ENCODE data around the gene AFAP1.
"Not testable (repeated sequence)": the region's sequence is repeated elsewhere in the genome, so short reads cannot be mapped to it uniquely, and the experiment has no call there.

AFAP1 gene

GRCh38 chr4:7933651-7934510 is 5.8 kb downstream of the AFAP1 start:
- DNase-seq (ENCODE audit: low spot score in 2 of 2) (no peak), ATAC-seq (replicated peaks; ENCODE audit: extremely low read depth, poor library complexity, severe bottlenecking) (no peak)
- H3K36me3 Mint-ChIP-seq (ENCODE audit: insufficient read depth) = peaks cover 5% of the 10 kb centered on the region
- no peak overlapping the region for H3K27ac Mint-ChIP-seq (ENCODE audit: low read depth)
- no peaks in the 10 kb centered on the region for H3K9me3 Mint-ChIP-seq
- H3K4me1 Mint-ChIP-seq = peaks cover 45% of the 10 kb centered on the region
- no peaks in the 10 kb centered on the region for H3K27me3 Mint-ChIP-seq
- no peak overlapping the region for H3K4me3 Mint-ChIP-seq

GRCh38 chr4:7932287-7932686 is 7.4 kb downstream of the AFAP1 start:
- no peaks in the 10 kb centered on the region for H3K9me3 Mint-ChIP-seq
- ATAC-seq (replicated peaks; ENCODE audit: extremely low read depth, poor library complexity, severe bottlenecking) = no peak
- H3K27me3 Mint-ChIP-seq = no peaks in the 10 kb centered on the region
- peaks cover 2% of the 10 kb centered on the region for H3K36me3 Mint-ChIP-seq (ENCODE audit: insufficient read depth)
- H3K4me1 Mint-ChIP-seq = peaks cover 32% of the 10 kb centered on the region
- no peak overlapping the region for H3K27ac Mint-ChIP-seq (ENCODE audit: low read depth)
- H3K4me3 Mint-ChIP-seq = no peak overlapping the region
- no peak for DNase-seq (ENCODE audit: low spot score in 2 of 2)

GRCh38 chr4:7929118-7929951 is 10.3 kb downstream of the AFAP1 start:
- no peaks in the 10 kb centered on the region for H3K9me3 Mint-ChIP-seq
- DNase-seq (ENCODE audit: low spot score in 2 of 2) (no peak), ATAC-seq (replicated peaks; ENCODE audit: extremely low read depth, poor library complexity, severe bottlenecking) (no peak)
- H3K27ac Mint-ChIP-seq (ENCODE audit: low read depth) = no peak overlapping the region
- no peaks in the 10 kb centered on the region for H3K27me3 Mint-ChIP-seq
- H3K36me3 Mint-ChIP-seq (ENCODE audit: insufficient read depth) = peaks cover 2% of the 10 kb centered on the region
- H3K4me3 Mint-ChIP-seq = no peak overlapping the region
- H3K4me1 Mint-ChIP-seq = peaks cover 23% of the 10 kb centered on the region

GRCh38 chr4:7928711-7929110 is 10.9 kb downstream of the AFAP1 start:
- Mint-ChIP-seq H3K27me3 (no peaks in the 10 kb centered on the region), H3K27ac (ENCODE audit: low read depth) (no peak overlapping the region), H3K9me3 (no peaks in the 10 kb centered on the region), H3K4me1 (peaks cover 16% of the 10 kb centered on the region), H3K4me3 (no peak overlapping the region), H3K36me3 (ENCODE audit: insufficient read depth) (peaks cover 2% of the 10 kb centered on the region)
- DNase-seq (ENCODE audit: low spot score in 2 of 2) = no peak
- ATAC-seq (replicated peaks; ENCODE audit: extremely low read depth, poor library complexity, severe bottlenecking) = no peak

- Mint-ChIP-seq H3K27me3 (no peaks in the 10 kb centered on the region), H3K9me3 (no peaks in the 10 kb centered on the region), H3K36me3 (ENCODE audit: insufficient read depth) (peaks cover 2% of the 10 kb centered on the region), H3K27ac (ENCODE audit: low read depth) (peak overlapping the region; percentile 37), H3K4me1 (peaks cover 13% of the 10 kb centered on the region), H3K4me3 (no peak overlapping the region)
- no peak for DNase-seq (ENCODE audit: low spot score in 2 of 2)
- no peak for ATAC-seq (replicated peaks; ENCODE audit: extremely low read depth, poor library complexity, severe bottlenecking)
These were observed 12.8 kb downstream of the AFAP1 start for GRCh38 chr4:7926822-7927221.

GRCh38 chr4:7924570-7924969 is 15.1 kb downstream of the AFAP1 start:
- ATAC-seq (replicated peaks; ENCODE audit: extremely low read depth, poor library complexity, severe bottlenecking) (no peak), DNase-seq (ENCODE audit: low spot score in 2 of 2) (no peak)
- Mint-ChIP-seq H3K4me3 (no peak overlapping the region), H3K4me1 (peaks cover 11% of the 10 kb centered on the region), H3K36me3 (ENCODE audit: insufficient read depth) (no peaks in the 10 kb centered on the region), H3K27ac (ENCODE audit: low read depth) (no peak overlapping the region), H3K27me3 (no peaks in the 10 kb centered on the region), H3K9me3 (no peaks in the 10 kb centered on the region)

- H3K4me3 Mint-ChIP-seq = no peak overlapping the region
- H3K4me1 Mint-ChIP-seq = peaks cover 7% of the 10 kb centered on the region
- H3K36me3 Mint-ChIP-seq (ENCODE audit: insufficient read depth) = no peaks in the 10 kb centered on the region
- ATAC-seq (replicated peaks; ENCODE audit: extremely low read depth, poor library complexity, severe bottlenecking) (no peak), DNase-seq (ENCODE audit: low spot score in 2 of 2) (no peak)
- H3K27me3 Mint-ChIP-seq = no peaks in the 10 kb centered on the region
- no peaks in the 10 kb centered on the region for H3K9me3 Mint-ChIP-seq
- no peak overlapping the region for H3K27ac Mint-ChIP-seq (ENCODE audit: low read depth)
These were observed 15.5 kb downstream of the AFAP1 start for GRCh38 chr4:7924163-7924562.

- H3K4me1 Mint-ChIP-seq = peaks cover 14% of the 10 kb centered on the region
- H3K9me3 Mint-ChIP-seq = no peaks in the 10 kb centered on the region
- DNase-seq (ENCODE audit: low spot score in 2 of 2) = no peak
- ATAC-seq (replicated peaks; ENCODE audit: extremely low read depth, poor library complexity, severe bottlenecking) = no peak
- H3K27ac Mint-ChIP-seq (ENCODE audit: low read depth) = no peak overlapping the region
- no peaks in the 10 kb centered on the region for H3K36me3 Mint-ChIP-seq (ENCODE audit: insufficient read depth)
- no peak overlapping the region for H3K4me3 Mint-ChIP-seq
- H3K27me3 Mint-ChIP-seq = no peaks in the 10 kb centered on the region
These were observed 17.2 kb downstream of the AFAP1 start for GRCh38 chr4:7922466-7922865.

- ATAC-seq (replicated peaks; ENCODE audit: extremely low read depth, poor library complexity, severe bottlenecking) (no peak), DNase-seq (ENCODE audit: low spot score in 2 of 2) (no peak)
- H3K27me3 Mint-ChIP-seq = no peaks in the 10 kb centered on the region
- H3K4me1 Mint-ChIP-seq = peaks cover 30% of the 10 kb centered on the region
- H3K36me3 Mint-ChIP-seq (ENCODE audit: insufficient read depth) = no peaks in the 10 kb centered on the region
- no peak overlapping the region for H3K27ac Mint-ChIP-seq (ENCODE audit: low read depth)
- H3K4me3 Mint-ChIP-seq = no peak overlapping the region
- H3K9me3 Mint-ChIP-seq = no peaks in the 10 kb centered on the region
These were observed 20.7 kb downstream of the AFAP1 start for GRCh38 chr4:7918981-7919380.

- not testable (repeated sequence) for H3K4me3 Mint-ChIP-seq; H3K27me3 Mint-ChIP-seq; H3K27ac Mint-ChIP-seq (ENCODE audit: low read depth); H3K36me3 Mint-ChIP-seq (ENCODE audit: insufficient read depth); H3K9me3 Mint-ChIP-seq; DNase-seq (ENCODE audit: low spot score in 2 of 2); ATAC-seq (replicated peaks; ENCODE audit: extremely low read depth, poor library complexity, severe bottlenecking)
- H3K4me1 Mint-ChIP-seq = peaks cover 30% of the 10 kb centered on the region
These were observed 21.5 kb downstream of the AFAP1 start for GRCh38 chr4:7918187-7918586.

- Mint-ChIP-seq H3K36me3 (ENCODE audit: insufficient read depth) (no peaks in the 10 kb centered on the region), H3K4me3 (no peak overlapping the region), H3K9me3 (no peaks in the 10 kb centered on the region), H3K4me1 (peaks cover 35% of the 10 kb centered on the region), H3K27me3 (no peaks in the 10 kb centered on the region), H3K27ac (ENCODE audit: low read depth) (no peak overlapping the region)
- ATAC-seq (replicated peaks; ENCODE audit: extremely low read depth, poor library complexity, severe bottlenecking) (no peak), DNase-seq (ENCODE audit: low spot score in 2 of 2) (no peak)
These were observed 22.0 kb downstream of the AFAP1 start for GRCh38 chr4:7917669-7918068.

- Mint-ChIP-seq H3K27me3 (no peaks in the 10 kb centered on the region), H3K36me3 (ENCODE audit: insufficient read depth) (peaks cover 2% of the 10 kb centered on the region), H3K4me1 (peaks cover 49% of the 10 kb centered on the region), H3K9me3 (no peaks in the 10 kb centered on the region), H3K4me3 (no peak overlapping the region), H3K27ac (ENCODE audit: low read depth) (no peak overlapping the region)
- DNase-seq (ENCODE audit: low spot score in 2 of 2) = no peak
- no peak for ATAC-seq (replicated peaks; ENCODE audit: extremely low read depth, poor library complexity, severe bottlenecking)
These were observed 23.8 kb downstream of the AFAP1 start for GRCh38 chr4:7915875-7916242.

GRCh38 chr4:7912826-7913225 is 26.8 kb downstream of the AFAP1 start:
- DNase-seq (ENCODE audit: low spot score in 2 of 2) = no peak
- H3K9me3 Mint-ChIP-seq = no peaks in the 10 kb centered on the region

More at GRCh38 chr4:7912826-7913225, 26.8 kb downstream of the AFAP1 start:
- Mint-ChIP-seq H3K27me3 (no peaks in the 10 kb centered on the region), H3K36me3 (ENCODE audit: insufficient read depth) (peaks cover 2% of the 10 kb centered on the region), H3K4me3 (no peak overlapping the region), H3K27ac (ENCODE audit: low read depth) (peak overlapping the region; percentile 44), H3K4me1 (peaks cover 63% of the 10 kb centered on the region)
- no peak for ATAC-seq (replicated peaks; ENCODE audit: extremely low read depth, poor library complexity, severe bottlenecking)

Measured in central memory CD8-positive, alpha-beta T cell (primary cell).